ENCODE data around the gene SPOCK3. TPM values are rescaled to one million over a fixed set of nuclear protein-coding genes. Genes with fewer than 3 reads are reported as not detected.

SPOCK3 gene
- total and polyA plus RNA-seq, 10 of the 15 experiments (the other 5 are each of a cell fraction or from before 2014, with no cell fraction given) = 0.06 to 0.39 (median 0.09) TPM; not detected in 5

DNA sequence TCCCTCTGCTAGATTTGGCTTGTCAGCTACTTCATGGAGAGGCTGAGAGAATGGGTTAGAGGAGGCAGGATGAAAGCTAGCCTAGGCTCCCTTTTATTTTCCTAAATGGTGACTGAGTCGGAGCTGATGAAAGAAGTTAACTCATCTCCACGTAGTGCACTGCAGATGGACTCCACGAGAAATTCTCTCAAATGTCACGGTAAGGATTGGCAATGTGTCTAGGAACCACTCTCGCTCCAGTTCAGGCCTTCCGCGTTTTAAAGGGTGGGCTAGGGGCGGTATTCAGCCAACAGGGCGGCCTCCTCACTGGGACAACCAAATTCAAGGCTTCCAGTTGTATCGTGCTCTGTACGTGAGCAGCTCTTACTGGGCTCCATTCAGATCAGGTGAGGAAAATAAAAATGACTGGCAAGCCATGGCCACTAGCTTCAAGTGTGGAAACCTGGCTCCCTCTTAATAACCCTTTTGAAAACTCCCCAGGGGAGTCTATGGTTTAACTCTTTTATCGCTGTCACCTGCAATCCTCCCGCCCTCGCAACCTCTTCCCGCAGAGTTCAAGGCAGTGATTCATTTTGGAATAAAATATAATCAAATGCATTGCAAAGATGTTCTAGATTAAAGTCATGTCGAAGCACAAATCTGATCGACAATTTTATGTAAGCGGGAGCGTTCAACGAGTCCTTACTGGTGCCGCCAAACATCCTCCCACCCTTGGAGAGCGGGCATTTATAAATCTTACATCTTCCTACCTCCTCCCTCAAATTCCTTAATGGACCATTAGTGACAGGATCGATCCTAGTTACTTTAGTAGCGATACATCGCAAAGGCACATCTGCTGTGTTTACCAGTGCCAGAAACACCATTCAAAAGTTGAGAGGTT is 1.2 kb downstream of the SPOCK3 start (continued):
- no peak for TF ChIP-seq CHD4 (IDR thresholded peaks at IDR 0.05)

DNA sequence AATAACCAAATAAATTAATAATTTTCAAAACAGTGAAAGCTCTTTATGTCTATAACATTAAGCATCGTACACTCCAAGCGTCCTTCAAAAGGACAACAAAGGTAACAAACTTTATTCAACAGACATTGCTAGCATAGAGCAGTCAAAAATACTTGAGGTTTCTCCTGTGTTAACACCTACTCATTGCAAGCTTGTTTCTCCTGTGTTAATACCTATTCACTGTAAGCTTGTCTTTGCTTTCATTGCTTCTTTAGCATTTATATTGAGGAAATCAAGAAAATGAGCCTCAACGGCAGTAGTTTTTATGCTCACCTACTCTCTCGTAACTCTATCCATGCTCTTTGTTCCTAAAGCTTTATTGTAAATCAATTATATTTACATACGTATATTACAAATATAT is 3.5 kb downstream of the SPOCK3 start:
- 63% methylated on average over 5 of the region's 5 CpGs for WGBS (ENCODE audit: insufficient coverage, insufficient replicate concordance, low lambda C conversion rate, missing lambda C conversion rate)
- Histone ChIP-seq H3K4me3 (no peak overlapping the region), H3K9me3 (replicated peaks; ENCODE audit: control insufficient read depth, insufficient read depth, low read length) (no peaks in the 10 kb centered on the region; the same call in 2 of the 3 replicates), H3K27me3 (replicated peaks in 1 of 2; ENCODE audit: control insufficient read depth in 2 of 2, insufficient read depth in 2 of 2, low read length in 1 of 2) (peaks cover 4 to 10% of the 10 kb centered on the region in 2 experiments), H3K27ac (ENCODE audit: control insufficient read depth, insufficient read depth) (no peak overlapping the region), H4K20me1 (ENCODE audit: control insufficient read depth, insufficient read depth) (no peaks in the 10 kb centered on the region), H3K36me3 (ENCODE audit: control insufficient read depth in 2 of 2, insufficient read depth in 2 of 2, low read length in 1 of 2) (no peaks in the 10 kb centered on the region), H3K79me2 (ENCODE audit: control insufficient read depth, insufficient read depth, low read length) (no peaks in the 10 kb centered on the region), H3K9ac (ENCODE audit: control insufficient read depth, insufficient read depth, low read length) (no peak overlapping the region), H3K4me2 (ENCODE audit: control insufficient read depth, insufficient read depth) (no peak overlapping the region), H3K4me1 (ENCODE audit: control insufficient read depth, insufficient read depth, low read length) (no peaks in the 10 kb centered on the region), H2AFZ (ENCODE audit: control insufficient read depth, low read depth, low read length) (no peak overlapping the region)
- DNase-seq (ENCODE audit: low read depth, low spot score) = no peak
- ChIA-PET POLR2A (no interaction called here), CTCF (no interaction called here), SMC1A (ENCODE audit: uncharacterized antibody, unreplicated experiment) (interaction anchor here (1.2 kb wide), 1 partner anchor 209 kb away, joined by 3 read pairs; no protein-coding TSS in a partner anchor), RAD21 (ENCODE audit: unreplicated experiment) (no interaction called here)
- intact Hi-C loops (cut with micrococcal nuclease; ENCODE audit: unreplicated experiment) (loop anchor here (5.0 kb wide), 1 partner anchor 208 kb away; no protein-coding TSS in a partner anchor), in situ Hi-C loops (cut with MboI) (no loop called here)
- ATAC-seq = no peak
- no peak for FAIRE-seq
- no TSS peak for BruUV-seq (replicated peaks)
- TF ChIP-seq MEF2B (IDR thresholded peaks at IDR 0.05; ENCODE audit: partially characterized antibody, poor library complexity, severe bottlenecking) = no peak
- no peak for TF ChIP-seq HSF1 (IDR thresholded peaks at IDR 0.05; ENCODE audit: low read depth, low read length)
- no peak for TF ChIP-seq STAT3 (IDR thresholded peaks at IDR 0.05; ENCODE audit: low read depth, low read length)
- TF ChIP-seq STAT1 (conservative IDR thresholded peaks at IDR 0.05) = no peak

Measured in GM12878 (cell line).